ENCODE results near the gene ABCA9.

DNA sequence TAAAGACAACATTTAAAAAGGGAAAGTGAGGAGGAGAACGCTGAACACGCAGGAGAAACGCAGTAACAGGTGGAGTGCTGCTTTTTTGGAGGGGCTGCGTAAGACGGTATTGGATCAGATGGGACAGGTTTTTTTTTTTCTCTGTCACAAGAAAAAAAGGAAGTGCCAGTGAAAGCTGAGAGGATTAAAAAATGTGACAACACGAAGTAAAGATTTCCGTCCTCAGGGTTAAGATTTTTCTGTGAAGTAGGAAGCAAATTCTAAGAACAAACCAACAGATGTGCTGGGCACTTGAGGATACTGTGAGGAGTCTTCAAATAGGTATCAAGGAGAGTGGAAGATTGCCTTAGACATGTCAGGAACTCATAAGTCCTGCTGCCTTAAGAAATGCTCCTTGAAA is 5.8 kb upstream of the ABCA9 start:
- TF ChIP-seq, protein P1, sequence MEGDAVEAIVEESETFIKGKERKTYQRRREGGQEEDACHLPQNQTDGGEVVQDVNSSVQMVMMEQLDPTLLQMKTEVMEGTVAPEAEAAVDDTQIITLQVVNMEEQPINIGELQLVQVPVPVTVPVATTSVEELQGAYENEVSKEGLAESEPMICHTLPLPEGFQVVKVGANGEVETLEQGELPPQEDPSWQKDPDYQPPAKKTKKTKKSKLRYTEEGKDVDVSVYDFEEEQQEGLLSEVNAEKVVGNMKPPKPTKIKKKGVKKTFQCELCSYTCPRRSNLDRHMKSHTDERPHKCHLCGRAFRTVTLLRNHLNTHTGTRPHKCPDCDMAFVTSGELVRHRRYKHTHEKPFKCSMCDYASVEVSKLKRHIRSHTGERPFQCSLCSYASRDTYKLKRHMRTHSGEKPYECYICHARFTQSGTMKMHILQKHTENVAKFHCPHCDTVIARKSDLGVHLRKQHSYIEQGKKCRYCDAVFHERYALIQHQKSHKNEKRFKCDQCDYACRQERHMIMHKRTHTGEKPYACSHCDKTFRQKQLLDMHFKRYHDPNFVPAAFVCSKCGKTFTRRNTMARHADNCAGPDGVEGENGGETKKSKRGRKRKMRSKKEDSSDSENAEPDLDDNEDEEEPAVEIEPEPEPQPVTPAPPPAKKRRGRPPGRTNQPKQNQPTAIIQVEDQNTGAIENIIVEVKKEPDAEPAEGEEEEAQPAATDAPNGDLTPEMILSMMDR (IDR thresholded peaks at IDR 0.05) = no peak
- no peak for TF ChIP-seq POLR2A (IDR thresholded peaks at IDR 0.05)
